Lower leg skin (tissue), 4 donors: ENCODE measurements around the gene BRICD5. TPM values are rescaled to one million over a fixed set of nuclear protein-coding genes. Genes with fewer than 3 reads are reported as not detected.

Experiments
- DNase-seq, 2 donors: peaks; one replicate each; pipeline ENCODE4 v3.0.0-alpha.2; 2019; ENCODE audit warnings: low spot score in 2 of 2
- H3K4me3 ChIP-seq: fragments of 200-600 bp; sonication (generic); 2 replicates; pipeline ENCODE4 v1.5.1; 2017; ENCODE audit warnings: mild to moderate bottlenecking, low read depth; ENCODE audit not compliant: poor library complexity, severe bottlenecking
- POLR2A ChIP-seq, 2 donors: fragments of 450-650 bp; IDR thresholded peaks; one replicate each; pipeline ENCODE4 v1.6.1; 2016 to 2017; ENCODE audit warnings: antibody characterized with exemption in 2 of 2, mild to moderate bottlenecking in 1 of 2, moderate library complexity in 1 of 2
- WGBS, 2 donors: methylation state at CpG; one replicate each; pipeline ENCODE4 v1.1.5; 2018; 5-methylcytosine and 5-hydroxymethylcytosine counted together
- intact Hi-C: fragments of 100-400 bp; cut with DNase I; formaldehyde crosslinking; loops from one replicate; pipeline ENCODE4 v1.15.0; 2023; ENCODE audit warnings: low total_unique reads
- total RNA-seq, 4 donors: library from RNA; depleted of rRNA; stranded (reverse); fragments of >200 nt; gene quantifications; one replicate each; pipeline ENCODE4 v1.1.0, GENCODE V29; 2016
- TF ChIP-seq, protein P1 (sequence below), 3 donors: fragments of 450-650 bp; IDR thresholded peaks; one replicate each; pipeline ENCODE4 v1.5.1; 2016; ENCODE audit warnings: antibody characterized with exemption in 3 of 3, mild to moderate bottlenecking in 3 of 3, moderate library complexity in 2 of 3

The BRICD5 gene
- total RNA-seq, 4 donors from 2014 or later = 2.3 to 6.2 (median 2.5) TPM

GRCh38 chr16:2226918-2227317 lies 16.3 kb upstream of the BRICD5 start:
- no peak overlapping the region for H3K4me3 ChIP-seq
- TF ChIP-seq POLR2A (IDR thresholded peaks at IDR 0.05) = no peak
- TF ChIP-seq, protein P1, sequence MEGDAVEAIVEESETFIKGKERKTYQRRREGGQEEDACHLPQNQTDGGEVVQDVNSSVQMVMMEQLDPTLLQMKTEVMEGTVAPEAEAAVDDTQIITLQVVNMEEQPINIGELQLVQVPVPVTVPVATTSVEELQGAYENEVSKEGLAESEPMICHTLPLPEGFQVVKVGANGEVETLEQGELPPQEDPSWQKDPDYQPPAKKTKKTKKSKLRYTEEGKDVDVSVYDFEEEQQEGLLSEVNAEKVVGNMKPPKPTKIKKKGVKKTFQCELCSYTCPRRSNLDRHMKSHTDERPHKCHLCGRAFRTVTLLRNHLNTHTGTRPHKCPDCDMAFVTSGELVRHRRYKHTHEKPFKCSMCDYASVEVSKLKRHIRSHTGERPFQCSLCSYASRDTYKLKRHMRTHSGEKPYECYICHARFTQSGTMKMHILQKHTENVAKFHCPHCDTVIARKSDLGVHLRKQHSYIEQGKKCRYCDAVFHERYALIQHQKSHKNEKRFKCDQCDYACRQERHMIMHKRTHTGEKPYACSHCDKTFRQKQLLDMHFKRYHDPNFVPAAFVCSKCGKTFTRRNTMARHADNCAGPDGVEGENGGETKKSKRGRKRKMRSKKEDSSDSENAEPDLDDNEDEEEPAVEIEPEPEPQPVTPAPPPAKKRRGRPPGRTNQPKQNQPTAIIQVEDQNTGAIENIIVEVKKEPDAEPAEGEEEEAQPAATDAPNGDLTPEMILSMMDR (IDR thresholded peaks at IDR 0.05) = no peak
- intact Hi-C loops = no loop called here
- WGBS, 2 donors = 93 to 96% methylated on average over 6 of the region's 6 CpGs
- no peak for DNase-seq

DNA sequence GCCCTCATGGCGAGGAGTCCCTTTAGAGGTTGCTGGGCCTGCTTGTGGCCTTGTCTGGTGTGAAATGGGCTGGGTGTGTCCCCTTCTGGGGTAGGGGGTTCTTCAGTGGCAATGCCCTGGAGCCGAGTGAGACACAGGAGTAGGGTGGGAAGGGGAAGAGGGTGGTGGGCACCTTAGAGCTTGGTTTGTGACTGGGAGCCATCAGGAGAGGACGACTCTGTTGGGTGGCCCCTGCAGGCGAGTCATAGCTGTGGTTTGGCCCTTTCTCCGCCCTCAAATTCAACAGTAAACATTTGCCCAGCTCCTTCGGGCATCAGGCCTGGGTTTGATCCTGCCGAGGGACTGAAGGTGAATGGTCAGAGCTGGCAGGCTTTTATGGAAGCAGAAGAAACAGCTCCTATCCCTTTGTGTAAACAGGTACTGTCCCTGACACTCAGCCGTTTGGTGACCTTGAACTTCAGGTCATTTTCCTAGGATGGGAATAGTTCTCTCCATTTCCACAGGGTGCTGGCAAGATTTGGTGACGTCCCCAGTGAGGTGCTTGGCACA lies 15.7 kb upstream of the BRICD5 start:
- DNase-seq = no peak
- no peak overlapping the region for H3K4me3 ChIP-seq
- TF ChIP-seq, protein P1 (IDR thresholded peaks at IDR 0.05) = no peak
- TF ChIP-seq POLR2A (IDR thresholded peaks at IDR 0.05) = no peak
- 66 to 71% methylated on average over 9 of the region's 9 CpGs for WGBS, 2 donors
- intact Hi-C loops = no loop called here

GRCh38 chr16:2223942-2224486 lies 13.4 kb upstream of the BRICD5 start:
- intact Hi-C loops = no loop called here
- H3K4me3 ChIP-seq = peak overlapping the region; percentile 91
- DNase-seq = no peak
- 5 to 10% methylated on average over 10 to 20 of the region's 22 CpGs for WGBS, 2 donors
- TF ChIP-seq POLR2A (IDR thresholded peaks at IDR 0.05) = no peak
- TF ChIP-seq, protein P1 (IDR thresholded peaks at IDR 0.05) = no peak

DNA sequence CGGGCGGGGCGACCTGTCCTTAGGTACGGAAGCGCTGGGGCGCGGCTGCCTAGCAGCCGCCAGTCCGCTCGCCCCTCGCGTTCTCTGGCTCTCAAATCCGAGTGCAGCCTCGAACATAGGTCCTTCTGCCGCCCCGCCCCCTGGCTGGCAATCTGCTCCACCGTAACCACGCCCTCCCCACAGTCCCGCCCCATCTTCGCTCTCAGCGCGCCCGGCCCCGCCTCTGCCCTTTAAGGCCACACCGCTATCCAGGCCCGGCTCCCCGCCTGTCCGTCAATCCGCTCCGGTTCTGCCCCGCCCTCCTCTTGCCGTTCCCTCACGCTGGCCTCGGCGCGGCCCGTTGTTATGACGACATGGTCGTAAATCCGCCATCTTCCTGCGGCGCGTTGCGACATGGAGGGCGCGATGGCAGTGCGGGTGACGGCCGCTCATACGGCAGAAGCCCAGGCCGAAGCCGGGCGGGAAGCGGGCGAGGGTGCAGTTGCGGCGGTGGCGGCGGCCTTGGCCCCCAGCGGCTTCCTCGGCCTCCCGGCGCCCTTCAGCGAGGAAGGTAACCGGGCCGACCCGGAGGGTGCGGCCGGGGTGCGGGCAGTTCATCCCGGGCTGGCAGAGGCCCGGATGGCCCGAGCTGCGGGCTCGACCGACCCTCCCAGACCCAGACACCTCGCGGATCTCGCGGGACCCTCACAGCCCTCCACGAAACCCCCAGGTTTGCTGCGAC lies 12.7 kb upstream of the BRICD5 start, which contains the start of gene E4F1:
E4F1 (plus strand) TSS at position 371 of the 721 bp plus-strand sequence; CDS start at position 394, 23 bp downstream.
- 0 to 1% methylated on average over 28 to 57 of the region's 82 CpGs for WGBS, 2 donors
- intact Hi-C loops = no loop called here
- DNase-seq = peak; percentile 99 to 100
- H3K4me3 ChIP-seq = peak within 1 kb of the TSS; percentile 91
- peak in 1 of 2 donors; percentile 6 for TF ChIP-seq POLR2A (IDR thresholded peaks at IDR 0.05)
- TF ChIP-seq, protein P1 (IDR thresholded peaks at IDR 0.05) = no peak

DNA sequence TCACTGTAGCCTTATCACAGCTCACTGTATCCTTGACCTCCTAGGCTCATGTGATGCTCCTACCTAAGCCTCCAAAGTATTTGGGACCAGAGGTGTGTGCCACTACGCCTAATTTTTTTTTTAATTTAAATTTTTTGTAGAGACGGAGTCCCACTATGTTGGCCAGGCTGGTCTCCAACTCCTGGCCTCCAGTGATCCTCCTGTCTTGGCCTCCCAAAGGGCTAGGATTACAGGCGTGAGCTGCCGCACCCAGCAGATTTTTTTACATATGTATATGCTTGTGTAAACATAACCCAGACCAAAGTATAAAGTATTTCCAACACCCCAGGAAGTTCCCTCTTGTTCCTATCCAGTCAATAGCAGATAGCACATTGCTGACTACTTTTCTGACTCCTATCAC lies 5.7 kb upstream of the BRICD5 start:
- no peak for DNase-seq
- no peak overlapping the region for H3K4me3 ChIP-seq
- 92 to 100% methylated on average over 4 of the region's 4 CpGs for WGBS, 2 donors
- intact Hi-C loops = no loop called here
- no peak for TF ChIP-seq POLR2A (IDR thresholded peaks at IDR 0.05)
- TF ChIP-seq, protein P1 (IDR thresholded peaks at IDR 0.05) = no peak
